ENCODE measurements around the gene DPEP2. TPM values are rescaled to one million over a fixed set of nuclear protein-coding genes. Genes with fewer than 3 reads are reported as not detected.

Gene DPEP2
- total and polyA plus RNA-seq, 2 of the 13 experiments (the other 11 are each of a cell fraction or from before 2014, with no cell fraction given): 0.18 TPM; not detected in 1

DNA sequence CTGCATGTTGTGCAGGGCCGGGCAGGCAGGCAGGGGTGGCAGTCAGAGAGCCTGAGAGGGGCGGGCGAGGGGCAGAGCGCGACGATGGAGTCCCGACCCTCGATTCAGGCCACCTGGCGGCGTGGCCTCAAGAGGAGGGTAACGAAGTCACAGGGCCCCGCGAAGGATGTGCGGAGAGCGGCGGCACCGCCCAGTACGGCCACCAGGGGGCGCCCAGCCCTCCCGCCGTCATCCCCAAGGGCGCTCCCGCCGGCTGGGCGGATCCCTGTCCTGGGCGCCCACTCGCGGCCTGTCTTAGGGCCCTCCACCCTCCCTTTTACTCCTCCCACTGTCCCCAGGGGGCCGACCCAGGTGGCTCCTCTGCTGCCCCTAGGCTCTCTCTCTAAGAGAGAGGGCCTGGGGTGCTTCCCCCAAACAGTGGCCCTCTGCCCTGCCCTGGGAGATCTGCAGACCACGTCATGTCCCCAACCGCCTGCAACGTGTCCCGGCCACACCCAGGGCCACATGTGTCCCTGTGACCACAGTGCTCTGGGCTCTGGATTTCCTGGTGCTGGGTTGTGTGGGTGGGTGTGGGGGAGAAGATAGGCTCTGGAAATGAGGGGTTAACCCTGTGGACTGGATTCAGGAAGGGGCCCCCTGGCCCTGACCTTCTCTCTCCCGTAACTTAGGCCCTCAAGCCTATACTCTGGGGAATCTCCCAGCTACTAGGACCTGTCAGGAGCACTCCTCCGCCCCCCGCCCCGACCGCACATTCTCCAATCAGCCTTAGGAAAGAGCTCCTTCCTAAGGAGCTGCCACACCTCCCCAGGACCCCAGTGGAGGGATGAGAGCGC is 5.9 kb downstream of the DPEP2 start (continued):
- peak; percentile 86 for TF ChIP-seq ZC3H13 (CRISPR knock-in tag; IDR thresholded peaks at IDR 0.05)
- no peak for TF ChIP-seq NR2F6 (IDR thresholded peaks at IDR 0.05)
- peak; percentile 31; the same call in 1 of the 2 replicates for TF ChIP-seq NR2F6 (CRISPR knock-in tag; IDR thresholded peaks at IDR 0.05)
- no peak for TF ChIP-seq ZNF34 (CRISPR knock-in tag; IDR thresholded peaks at IDR 0.05; ENCODE audit: borderline replicate concordance)
- peak; percentile 61; the same call in 1 of the 2 replicates for TF ChIP-seq RFXANK (CRISPR knock-in tag; IDR thresholded peaks at IDR 0.05)
- no peak; the same call in 1 of the 2 replicates for TF ChIP-seq ZFP62 (CRISPR knock-in tag; IDR thresholded peaks at IDR 0.05)
- no peak for TF ChIP-seq ZNF737 (CRISPR knock-in tag; IDR thresholded peaks at IDR 0.05; ENCODE audit: borderline replicate concordance)
- TF ChIP-seq ZNF691 (CRISPR knock-in tag; IDR thresholded peaks at IDR 0.05; ENCODE audit: borderline replicate concordance, low read depth): peak; percentile 93
- TF ChIP-seq, protein P1, sequence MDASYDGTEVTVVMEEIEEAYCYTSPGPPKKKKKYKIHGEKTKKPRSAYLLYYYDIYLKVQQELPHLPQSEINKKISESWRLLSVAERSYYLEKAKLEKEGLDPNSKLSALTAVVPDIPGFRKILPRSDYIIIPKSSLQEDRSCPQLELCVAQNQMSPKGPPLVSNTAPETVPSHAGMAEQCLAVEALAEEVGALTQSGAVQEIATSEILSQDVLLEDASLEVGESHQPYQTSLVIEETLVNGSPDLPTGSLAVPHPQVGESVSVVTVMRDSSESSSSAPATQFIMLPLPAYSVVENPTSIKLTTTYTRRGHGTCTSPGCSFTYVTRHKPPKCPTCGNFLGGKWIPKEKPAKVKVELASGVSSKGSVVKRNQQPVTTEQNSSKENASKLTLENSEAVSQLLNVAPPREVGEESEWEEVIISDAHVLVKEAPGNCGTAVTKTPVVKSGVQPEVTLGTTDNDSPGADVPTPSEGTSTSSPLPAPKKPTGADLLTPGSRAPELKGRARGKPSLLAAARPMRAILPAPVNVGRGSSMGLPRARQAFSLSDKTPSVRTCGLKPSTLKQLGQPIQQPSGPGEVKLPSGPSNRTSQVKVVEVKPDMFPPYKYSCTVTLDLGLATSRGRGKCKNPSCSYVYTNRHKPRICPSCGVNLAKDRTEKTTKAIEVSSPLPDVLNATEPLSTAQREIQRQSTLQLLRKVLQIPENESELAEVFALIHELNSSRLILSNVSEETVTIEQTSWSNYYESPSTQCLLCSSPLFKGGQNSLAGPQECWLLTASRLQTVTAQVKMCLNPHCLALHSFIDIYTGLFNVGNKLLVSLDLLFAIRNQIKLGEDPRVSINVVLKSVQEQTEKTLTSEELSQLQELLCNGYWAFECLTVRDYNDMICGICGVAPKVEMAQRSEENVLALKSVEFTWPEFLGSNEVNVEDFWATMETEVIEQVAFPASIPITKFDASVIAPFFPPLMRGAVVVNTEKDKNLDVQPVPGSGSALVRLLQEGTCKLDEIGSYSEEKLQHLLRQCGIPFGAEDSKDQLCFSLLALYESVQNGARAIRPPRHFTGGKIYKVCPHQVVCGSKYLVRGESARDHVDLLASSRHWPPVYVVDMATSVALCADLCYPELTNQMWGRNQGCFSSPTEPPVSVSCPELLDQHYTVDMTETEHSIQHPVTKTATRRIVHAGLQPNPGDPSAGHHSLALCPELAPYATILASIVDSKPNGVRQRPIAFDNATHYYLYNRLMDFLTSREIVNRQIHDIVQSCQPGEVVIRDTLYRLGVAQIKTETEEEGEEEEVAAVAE (CRISPR knock-in tag; IDR thresholded peaks at IDR 0.05; ENCODE audit: borderline replicate concordance): no peak
- peak; percentile 89 for TF ChIP-seq DMAP1 (CRISPR knock-in tag; IDR thresholded peaks at IDR 0.05)
- TF ChIP-seq, protein P2, sequence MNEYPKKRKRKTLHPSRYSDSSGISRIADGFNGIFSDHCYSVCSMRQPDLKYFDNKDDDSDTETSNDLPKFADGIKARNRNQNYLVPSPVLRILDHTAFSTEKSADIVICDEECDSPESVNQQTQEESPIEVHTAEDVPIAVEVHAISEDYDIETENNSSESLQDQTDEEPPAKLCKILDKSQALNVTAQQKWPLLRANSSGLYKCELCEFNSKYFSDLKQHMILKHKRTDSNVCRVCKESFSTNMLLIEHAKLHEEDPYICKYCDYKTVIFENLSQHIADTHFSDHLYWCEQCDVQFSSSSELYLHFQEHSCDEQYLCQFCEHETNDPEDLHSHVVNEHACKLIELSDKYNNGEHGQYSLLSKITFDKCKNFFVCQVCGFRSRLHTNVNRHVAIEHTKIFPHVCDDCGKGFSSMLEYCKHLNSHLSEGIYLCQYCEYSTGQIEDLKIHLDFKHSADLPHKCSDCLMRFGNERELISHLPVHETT (CRISPR knock-in tag; conservative IDR thresholded peaks at IDR 0.05): peak; percentile 79; the same call in 1 of the 2 replicates
- peak; percentile 78 for TF ChIP-seq KMT2A (CRISPR knock-in tag; IDR thresholded peaks at IDR 0.05)
- TF ChIP-seq, protein P3, sequence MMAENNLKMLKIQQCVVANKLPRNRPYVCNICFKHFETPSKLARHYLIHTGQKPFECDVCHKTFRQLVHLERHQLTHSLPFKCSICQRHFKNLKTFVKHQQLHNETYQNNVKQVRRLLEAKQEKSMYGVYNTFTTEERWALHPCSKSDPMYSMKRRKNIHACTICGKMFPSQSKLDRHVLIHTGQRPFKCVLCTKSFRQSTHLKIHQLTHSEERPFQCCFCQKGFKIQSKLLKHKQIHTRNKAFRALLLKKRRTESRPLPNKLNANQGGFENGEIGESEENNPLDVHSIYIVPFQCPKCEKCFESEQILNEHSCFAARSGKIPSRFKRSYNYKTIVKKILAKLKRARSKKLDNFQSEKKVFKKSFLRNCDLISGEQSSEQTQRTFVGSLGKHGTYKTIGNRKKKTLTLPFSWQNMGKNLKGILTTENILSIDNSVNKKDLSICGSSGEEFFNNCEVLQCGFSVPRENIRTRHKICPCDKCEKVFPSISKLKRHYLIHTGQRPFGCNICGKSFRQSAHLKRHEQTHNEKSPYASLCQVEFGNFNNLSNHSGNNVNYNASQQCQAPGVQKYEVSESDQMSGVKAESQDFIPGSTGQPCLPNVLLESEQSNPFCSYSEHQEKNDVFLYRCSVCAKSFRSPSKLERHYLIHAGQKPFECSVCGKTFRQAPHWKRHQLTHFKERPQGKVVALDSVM (CRISPR knock-in tag; IDR thresholded peaks at IDR 0.05): peak; percentile 68; the same call in 1 of the 2 replicates
- TF ChIP-seq MTF1 (CRISPR knock-in tag; IDR thresholded peaks at IDR 0.05): no peak
- no peak for TF ChIP-seq MAFF (IDR thresholded peaks at IDR 0.05; ENCODE audit: low read depth, low read length)
- TF ChIP-seq GFI1 (CRISPR knock-in tag; IDR thresholded peaks at IDR 0.05; ENCODE audit: borderline replicate concordance): peak; percentile 37; the same call in 1 of the 2 replicates
- peak; percentile 79 for TF ChIP-seq SAP130 (CRISPR knock-in tag; IDR thresholded peaks at IDR 0.05; ENCODE audit: low read depth)
- TF ChIP-seq E2F2 (CRISPR knock-in tag; IDR thresholded peaks at IDR 0.05; ENCODE audit: borderline replicate concordance): no peak
- peak; percentile 92 for TF ChIP-seq ZFX (CRISPR knock-in tag; IDR thresholded peaks at IDR 0.05; ENCODE audit: low read depth)
- TF ChIP-seq SP140L (CRISPR knock-in tag; IDR thresholded peaks at IDR 0.05; ENCODE audit: borderline replicate concordance): peak; percentile 24; the same call in 1 of the 2 replicates

Data from HepG2 (cell line).